8988T (cell line): ENCODE data around the gene KIAA1217.

Experiments
- DNase-seq: peaks from one replicate; pipeline ENCODE4 v3.0.0; 2011

The KIAA1217 gene

DNA sequence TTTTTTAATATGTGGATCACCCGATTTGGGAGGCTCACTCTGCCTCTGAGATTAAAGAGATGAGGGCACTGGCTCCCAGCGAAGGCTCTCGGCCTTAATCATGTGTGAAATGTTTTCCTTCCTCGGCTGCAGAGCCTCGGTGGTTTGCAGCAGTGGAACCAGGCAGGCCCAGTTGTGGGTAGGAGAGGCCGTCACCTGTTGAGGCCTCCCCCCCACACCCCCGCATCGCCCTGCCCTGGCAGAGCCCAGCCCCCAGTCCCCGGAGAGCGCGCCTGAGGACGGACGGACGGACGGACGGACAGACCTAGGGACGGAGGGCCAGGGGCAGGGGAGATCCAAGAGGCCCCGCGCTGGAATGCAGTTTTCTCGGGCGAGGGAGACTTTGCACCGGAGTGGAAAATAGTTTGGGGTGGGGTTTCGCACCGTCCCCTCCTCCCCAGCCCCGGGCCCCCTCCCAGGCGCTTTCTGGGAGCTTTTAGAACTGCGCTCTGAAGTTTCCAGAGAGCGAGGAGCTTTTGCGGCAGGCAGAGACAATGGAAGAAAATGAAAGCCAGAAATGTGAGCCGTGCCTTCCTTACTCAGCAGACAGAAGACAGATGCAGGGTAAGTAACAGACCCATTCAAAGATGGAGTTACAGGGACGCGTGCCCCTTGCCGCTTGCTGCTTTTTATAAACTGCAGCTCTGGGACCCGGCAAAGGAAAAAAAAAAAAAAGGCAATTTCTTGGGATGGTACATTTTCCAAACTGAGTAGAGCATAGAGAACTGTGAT lies at the start of gene KIAA1217:
KIAA1217 (plus strand) TSS at position 478 of the 771 bp plus-strand sequence; CDS start at position 534, 56 bp downstream.
- DNase-seq = no peak

GRCh38 chr10:24162206-24162985 lies 46.5 kb upstream of the KIAA1217 start:
- no peak for DNase-seq

DNA sequence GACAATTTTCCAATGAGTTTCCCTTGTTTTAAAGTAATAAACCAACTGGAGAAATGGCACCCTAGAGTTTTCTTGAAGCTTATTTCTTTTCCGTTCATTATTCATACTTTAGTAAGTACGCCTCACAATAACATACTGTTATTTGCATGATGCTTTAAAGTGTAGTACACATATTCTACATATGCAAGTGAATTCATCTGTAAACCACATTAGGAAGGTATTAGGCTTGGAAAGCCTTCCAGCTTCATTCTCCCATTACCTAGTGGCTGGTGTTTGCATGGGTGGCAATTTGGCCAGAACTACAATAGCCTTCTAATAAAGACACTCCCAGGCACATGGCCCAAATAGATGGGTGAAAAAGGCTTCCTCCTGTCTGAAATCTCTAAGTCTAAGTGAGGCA lies 45.5 kb upstream of the KIAA1217 start:
- DNase-seq = no peak

GRCh38 chr10:24168258-24169170 lies 40.4 kb upstream of the KIAA1217 start:
- DNase-seq = no peak

GRCh38 chr10:24170199-24170598 lies 38.7 kb upstream of the KIAA1217 start:
- DNase-seq = no peak

DNA sequence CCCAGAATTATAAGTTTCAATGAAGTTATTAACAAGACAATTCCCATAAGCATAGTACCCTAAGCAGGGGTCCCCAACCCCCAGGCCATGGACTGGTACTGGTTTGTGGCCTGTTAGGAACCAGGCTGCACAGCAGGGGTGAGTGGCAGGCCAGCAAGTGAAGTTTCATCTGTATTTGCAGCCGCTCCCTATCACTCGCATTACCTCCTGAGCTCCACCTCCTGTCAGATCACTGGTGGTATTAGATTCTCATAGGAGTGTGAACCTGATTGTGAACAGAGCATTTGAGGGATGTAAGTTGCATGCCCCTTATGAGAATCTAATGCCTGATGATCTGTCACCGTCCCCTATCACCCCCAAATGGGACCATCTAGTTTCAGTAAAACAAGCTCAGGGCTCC lies 36.0 kb upstream of the KIAA1217 start:
- DNase-seq = no peak

GRCh38 chr10:24174014-24174413 lies 34.9 kb upstream of the KIAA1217 start:
- no peak for DNase-seq

GRCh38 chr10:24176658-24177057 lies 32.3 kb upstream of the KIAA1217 start:
- no peak for DNase-seq

GRCh38 chr10:24177636-24178035 lies 31.3 kb upstream of the KIAA1217 start:
- no peak for DNase-seq

DNA sequence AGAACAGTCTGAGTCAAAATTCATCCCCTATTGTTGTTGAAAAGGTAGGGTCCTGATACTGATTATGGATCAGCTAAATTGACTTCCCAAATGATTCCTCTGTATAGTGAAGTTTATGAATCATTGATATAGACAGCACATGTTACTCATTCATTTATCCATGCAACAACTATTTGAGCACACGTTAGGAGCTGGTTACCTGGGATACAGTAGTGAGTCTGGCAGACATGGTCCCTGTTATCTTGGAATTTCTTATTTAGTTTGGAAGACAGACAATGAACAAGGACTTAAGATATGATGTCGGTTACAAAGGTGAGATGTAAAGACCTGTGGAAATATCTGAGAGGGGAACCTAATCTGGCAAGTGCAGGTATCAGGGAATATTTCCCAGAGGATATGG lies 28.0 kb upstream of the KIAA1217 start:
- no peak for DNase-seq

DNA sequence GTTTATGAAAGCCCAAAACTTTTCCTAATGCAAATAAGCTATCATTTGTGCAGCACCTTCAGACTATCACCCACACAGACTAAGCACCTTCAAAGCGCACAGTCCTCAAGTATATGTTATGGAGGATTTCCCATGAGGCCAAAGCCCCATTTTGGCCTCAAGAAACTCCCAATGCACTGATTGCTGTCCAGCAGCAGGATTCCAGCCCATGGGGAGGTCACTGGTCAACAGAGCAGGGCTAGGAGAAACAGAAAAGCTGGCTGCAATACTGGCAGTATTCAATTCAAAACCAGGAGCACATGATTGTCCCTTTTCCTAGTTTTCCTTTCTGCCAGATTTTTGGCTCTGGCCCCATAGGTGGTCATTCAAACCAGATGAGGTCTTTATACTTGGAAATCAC lies 24.5 kb upstream of the KIAA1217 start:
- no peak for DNase-seq

DNA sequence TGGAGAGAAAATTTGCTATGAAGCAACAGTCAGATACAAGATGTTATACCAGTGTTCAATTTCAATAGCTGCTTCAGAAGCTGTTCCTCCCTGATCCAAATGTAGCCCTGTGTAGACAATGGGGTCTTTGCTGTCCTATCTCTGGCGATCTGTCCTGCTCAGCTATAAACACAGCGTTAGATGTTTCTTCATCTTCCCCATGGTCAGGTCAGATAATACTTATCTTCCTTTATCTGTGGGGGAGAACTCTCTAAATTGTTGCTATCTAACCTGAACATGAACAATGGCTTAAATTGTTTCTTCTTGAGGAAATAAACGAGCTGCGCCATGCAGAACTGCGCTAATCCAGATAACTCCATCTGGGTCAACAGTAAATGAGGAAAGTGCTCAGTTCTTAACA lies 15.6 kb upstream of the KIAA1217 start:
- DNase-seq = no peak

DNA sequence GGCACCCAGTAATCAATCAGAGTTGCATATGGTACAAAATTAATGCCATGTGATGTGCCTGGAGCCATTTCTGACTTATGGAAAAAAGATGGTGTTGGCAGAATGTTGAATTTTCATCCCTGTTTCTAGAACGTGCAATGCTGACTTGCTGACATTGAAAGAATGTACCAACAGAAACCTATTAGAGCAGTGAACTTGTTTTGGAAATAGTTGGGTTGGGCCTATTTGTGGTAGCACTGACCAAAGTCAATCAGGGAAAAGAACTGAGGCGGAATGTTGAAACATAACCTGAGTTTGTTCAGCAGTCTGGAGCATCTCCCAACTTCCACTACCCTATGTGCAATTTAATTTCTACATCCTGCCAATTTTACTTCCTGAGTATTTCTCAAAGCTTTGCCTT lies 11.7 kb upstream of the KIAA1217 start:
- no peak for DNase-seq

GRCh38 chr10:24201503-24202180 lies 7.3 kb upstream of the KIAA1217 start:
- no peak for DNase-seq

DNA sequence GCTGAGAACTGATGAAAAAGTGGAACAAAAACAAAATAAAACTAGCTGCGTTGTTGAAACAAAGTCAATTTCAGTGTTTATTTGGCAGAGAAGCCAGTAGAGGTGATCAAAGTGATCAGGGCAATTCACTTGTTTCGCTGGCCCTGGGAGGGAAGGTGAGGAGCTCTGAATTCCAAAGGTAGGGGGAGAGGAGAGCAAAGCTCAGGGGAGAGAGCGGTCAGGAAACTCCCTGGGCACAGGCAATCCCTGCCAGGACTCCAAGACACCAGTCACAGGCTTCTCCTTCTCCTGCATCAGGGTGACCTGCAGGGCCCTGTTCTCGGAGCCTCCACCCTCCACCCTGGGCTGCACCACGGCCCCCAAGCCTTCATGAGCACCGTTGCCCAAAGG lies 6.8 kb upstream of the KIAA1217 start:
- DNase-seq = no peak

DNA sequence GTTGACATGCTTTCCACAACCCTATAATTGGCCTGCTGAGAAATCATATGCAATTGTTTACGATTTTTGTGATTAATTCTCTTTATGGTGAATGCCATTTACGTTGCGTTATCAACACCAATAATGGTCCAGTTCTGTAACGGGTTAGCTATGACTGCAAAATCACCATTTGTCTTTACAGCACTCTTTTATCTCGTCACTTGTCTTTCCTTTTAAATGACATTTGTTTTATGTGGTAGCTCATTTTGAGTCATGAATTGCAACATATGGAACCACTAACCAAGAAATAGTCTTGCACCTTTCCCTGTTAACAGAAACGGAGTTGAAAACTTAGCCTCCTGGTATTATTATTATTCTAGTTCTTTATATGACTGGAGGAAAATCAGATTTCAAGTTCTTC lies 3.1 kb upstream of the KIAA1217 start:
- DNase-seq = no peak

DNA sequence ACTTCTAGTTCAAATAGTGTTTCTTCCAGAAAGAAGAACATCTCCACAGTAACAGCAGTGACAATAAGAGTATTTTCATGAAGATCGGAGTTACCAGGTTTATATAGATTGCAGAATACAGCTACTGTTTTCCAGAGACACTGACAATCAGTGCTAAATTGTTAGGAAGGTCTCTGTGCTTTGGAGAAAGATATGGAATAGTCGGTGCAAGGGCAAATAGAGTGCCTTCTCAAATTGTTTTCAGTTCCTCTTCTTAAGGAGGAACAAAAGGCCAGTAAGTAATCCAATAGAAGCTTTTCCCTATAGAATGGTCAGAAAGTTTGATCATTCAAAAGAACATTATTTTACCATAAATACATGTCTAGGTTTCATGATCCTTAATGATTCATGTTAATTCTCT lies 2.6 kb upstream of the KIAA1217 start:
- DNase-seq = no peak

DNA sequence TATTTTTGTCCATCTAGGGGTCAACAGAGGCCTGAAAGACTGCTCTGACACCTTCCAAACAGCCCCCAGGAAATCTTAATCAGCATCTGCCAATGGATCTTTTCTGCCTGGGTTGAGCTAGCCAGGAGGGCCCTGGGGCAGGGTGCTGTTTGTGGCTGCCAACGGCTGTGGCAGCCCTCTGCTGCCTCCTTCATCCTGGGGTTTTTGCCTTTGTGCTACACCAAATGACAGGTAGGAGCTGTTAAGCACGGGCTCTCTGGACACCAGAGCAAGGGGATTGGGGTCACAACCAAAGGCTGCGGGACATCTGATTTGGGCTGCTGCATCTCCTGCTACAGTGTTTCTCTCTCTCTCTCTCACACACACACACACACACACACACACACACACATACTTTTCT lies 2.0 kb upstream of the KIAA1217 start:
- DNase-seq = no peak

- no peak for DNase-seq
Measured at GRCh38 chr10:24207341-24207740, 1.6 kb upstream of the KIAA1217 start.

DNA sequence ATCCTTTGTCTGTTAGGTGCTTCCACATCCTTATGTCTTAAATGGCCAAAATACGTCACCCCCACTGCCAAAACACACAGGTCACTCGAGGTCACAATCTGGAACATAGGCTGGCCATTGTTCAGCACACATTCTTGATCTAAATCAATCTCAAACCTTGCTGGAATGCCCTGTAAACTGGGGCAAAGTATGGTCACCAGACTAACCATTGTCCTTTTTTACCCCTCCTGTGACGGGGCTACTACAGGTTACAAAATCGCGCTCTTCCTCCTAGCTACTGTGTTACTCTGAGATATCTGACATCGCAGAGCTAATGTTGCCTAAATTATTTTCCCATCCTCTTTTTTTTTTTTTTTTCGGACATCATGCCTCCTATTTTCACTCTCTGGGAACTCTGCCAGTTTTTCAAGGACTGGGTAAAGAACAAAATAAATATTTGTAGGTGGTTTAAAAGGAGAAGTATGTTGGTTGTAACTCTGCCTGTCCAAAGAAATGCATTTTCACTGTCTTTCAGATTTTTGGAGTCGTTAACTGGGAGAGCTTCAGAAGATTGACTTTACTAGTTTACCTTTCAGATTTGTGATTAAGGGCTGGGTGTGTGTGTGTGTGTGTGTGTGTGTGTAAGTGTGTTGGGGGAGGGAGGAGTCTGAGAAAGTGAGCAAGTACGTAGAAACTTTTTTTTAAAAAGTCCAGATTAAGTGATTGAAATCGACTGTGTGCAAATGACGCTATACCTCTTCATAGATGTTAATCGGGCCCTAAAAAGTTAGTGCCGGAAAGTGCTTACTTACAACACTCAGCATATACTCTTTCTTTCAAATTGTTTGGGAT lies 942 bp upstream of the KIAA1217 start:
- no peak for DNase-seq

GRCh38 chr10:24209432-24209771 lies 464 bp downstream of the KIAA1217 start:
- no peak for DNase-seq

- no peak for DNase-seq
Measured at GRCh38 chr10:24209946-24210491, 1.1 kb downstream of the KIAA1217 start.
